T1000 (cell line): Measurements from ENCODE around the gene SEMA5A.

ENCODE experiments used
- DNase-seq: peaks from one replicate; lab custom pipeline; 2025; ENCODE audit warnings: mixed read lengths; lab: John Stamatoyannopoulos, UW

Gene SEMA5A

GRCh38 chr5:9399094-9399493 is 146.8 kb downstream of the SEMA5A start:
- no peak for DNase-seq

GRCh38 chr5:9398227-9398626 is 147.6 kb downstream of the SEMA5A start:
- DNase-seq, result no peak

- no peak for DNase-seq
Observed at GRCh38 chr5:9396285-9396770, 149.5 kb downstream of the SEMA5A start.

- no peak for DNase-seq
Observed at GRCh38 chr5:9395706-9396105, 150.2 kb downstream of the SEMA5A start.

- no peak for DNase-seq
Observed at GRCh38 chr5:9394221-9394620, 151.7 kb downstream of the SEMA5A start.

- no peak for DNase-seq
Observed at GRCh38 chr5:9392625-9393024, 153.2 kb downstream of the SEMA5A start.

- no peak for DNase-seq
Observed at GRCh38 chr5:9391080-9391479, 154.8 kb downstream of the SEMA5A start.

GRCh38 chr5:9390113-9390512 is 155.8 kb downstream of the SEMA5A start:
- DNase-seq, result no peak

- DNase-seq, result no peak
Observed at GRCh38 chr5:9388941-9389674, 156.8 kb downstream of the SEMA5A start.

- no peak for DNase-seq
Observed at GRCh38 chr5:9387879-9388278, 158.0 kb downstream of the SEMA5A start.

GRCh38 chr5:9386945-9387344 is 158.9 kb downstream of the SEMA5A start:
- DNase-seq, result no peak

- DNase-seq, result no peak
Observed at GRCh38 chr5:9382522-9382921, 163.4 kb downstream of the SEMA5A start.

GRCh38 chr5:9381464-9381863 is 164.4 kb downstream of the SEMA5A start:
- DNase-seq, result no peak

GRCh38 chr5:9380109-9380508 is 165.8 kb downstream of the SEMA5A start:
- no peak for DNase-seq

- DNase-seq, result no peak
Observed at GRCh38 chr5:9376363-9377117, 169.3 kb downstream of the SEMA5A start.

GRCh38 chr5:9375756-9376155 is 170.1 kb downstream of the SEMA5A start:
- no peak for DNase-seq

- DNase-seq, result no peak
Observed at GRCh38 chr5:9374025-9374424, 171.8 kb downstream of the SEMA5A start.

GRCh38 chr5:9373571-9373970 is 172.3 kb downstream of the SEMA5A start:
- no peak for DNase-seq

- DNase-seq, result no peak
Observed at GRCh38 chr5:9370256-9370655, 175.6 kb downstream of the SEMA5A start.

GRCh38 chr5:9365512-9365911 is 180.4 kb downstream of the SEMA5A start:
- DNase-seq, result no peak

- DNase-seq, result no peak
Observed at GRCh38 chr5:9363449-9363848, 182.4 kb downstream of the SEMA5A start.

GRCh38 chr5:9363026-9363425 is 182.8 kb downstream of the SEMA5A start:
- no peak for DNase-seq

GRCh38 chr5:9362600-9362999 is 183.3 kb downstream of the SEMA5A start:
- DNase-seq, result no peak
